ENCODE results near the gene FADS3. TPM values are rescaled to one million over a fixed set of nuclear protein-coding genes. Genes with fewer than 3 reads are reported as not detected.

The FADS3 gene
- total RNA-seq, result 33.5 and 41.6 TPM in 2 replicates

GRCh38 chr11:61891331-61892084, at the start of gene FADS3:
TSS of gene FADS3 (minus strand) at chr11:61891545. CDS start at chr11:61891381, 164 bp downstream.

GRCh38 chr11:61917334-61918109, 26.2 kb upstream of the FADS3 start, which contains the start of gene RAB3IL1:
TSS of gene RAB3IL1 (minus strand) at chr11:61917566. CDS start at chr11:61917367, 199 bp downstream.

GRCh38 chr11:61827571-61828378, 63.6 kb downstream of the FADS3 start, which contains the start of gene FADS2:
TSS of gene FADS2 (plus strand) at chr11:61828300. CDS start at chr11:61828391, 91 bp downstream.

Other genes starting within 250 kb of the FADS3 start
- under 0.01 and 2.2 TPM in 2 replicates for gene DAGLA, start 211.2 kb downstream of the FADS3 start, total RNA-seq
- under 0.01 and 0.93 TPM in 2 replicates for gene MYRF, start 138.9 kb downstream of the FADS3 start, total RNA-seq
- 38.6 and 108 TPM in 2 replicates for gene TMEM258, start 98.9 kb downstream of the FADS3 start, total RNA-seq
- gene FEN1, start 98.6 kb downstream of the FADS3 start, total RNA-seq, result 5.4 and 7.5 TPM in 2 replicates
- 45.5 and 45.8 TPM in 2 replicates for gene FADS1, start 74.5 kb downstream of the FADS3 start, total RNA-seq
- gene FADS2, start 63.2 kb downstream of the FADS3 start, total RNA-seq, result 15.0 and 93.7 TPM in 2 replicates
- gene RAB3IL1, start 26.0 kb upstream of the FADS3 start, total RNA-seq, result 1.0 and 2.0 TPM in 2 replicates
- 2.3 and 2.4 TPM in 2 replicates for gene BEST1, start 58.8 kb upstream of the FADS3 start, total RNA-seq
- 1,805 and 4,952 TPM in 2 replicates for gene FTH1, start 76.1 kb upstream of the FADS3 start, total RNA-seq
- gene INCENP, start 232.5 kb upstream of the FADS3 start, total RNA-seq, result 7.5 and 13.7 TPM in 2 replicates

Measured in nasal cavity respiratory epithelium epithelial cell of viscerocranial mucosa (primary cell).